Subcutaneous adipose tissue (tissue), 4 donors: Measurements from ENCODE around the gene FRG2C. TPM values are rescaled to one million over a fixed set of nuclear protein-coding genes. Genes with fewer than 3 reads are reported as not detected.
"Not testable (repeated sequence)": the region's sequence is repeated elsewhere in the genome, so short reads cannot be mapped to it uniquely, and the experiment has no call there.

Experiments
- CTCF ChIP-seq: fragments of 450-650 bp; IDR thresholded peaks from one replicate; pipeline ENCODE4 v1.5.1; 2016; ENCODE audit warnings: low read depth, mild to moderate bottlenecking, control low read depth, antibody characterized with exemption, moderate library complexity
- small RNA-seq: library from RNA; depleted of rRNA; stranded (forward); fragments of <200 nt; gene quantifications from one replicate; pipeline ENCODE3, GENCODE V24; 2016
- total RNA-seq, 4 donors: library from RNA; depleted of rRNA; stranded (reverse); fragments of >200 nt; gene quantifications; one replicate each; pipeline ENCODE4 v1.1.0, GENCODE V29; 2016

The FRG2C gene
- not detected for total RNA-seq

GRCh38 chr3:75664028-75664427 lies at the start of gene FRG2C:
Gene FRG2C, plus strand, starts transcription at chr3:75664328. Its CDS starts 52 bp downstream, at chr3:75664380.
- not testable (repeated sequence) for TF ChIP-seq CTCF

GRCh38 chr3:75631541-75631940 lies 32.6 kb upstream of the FRG2C start:
- no peak for TF ChIP-seq CTCF

GRCh38 chr3:75650191-75650590 lies 13.9 kb upstream of the FRG2C start:
- no peak for TF ChIP-seq CTCF

GRCh38 chr3:75687323-75687722 lies 23.2 kb downstream of the FRG2C start:
- TF ChIP-seq CTCF = no peak

GRCh38 chr3:75692061-75692460 lies 27.9 kb downstream of the FRG2C start:
- no peak for TF ChIP-seq CTCF

Small RNA genes lying within 50 kb of the gene (small RNA-seq; reads per million reads assigned to genes)
- not detected for gene AC108724.2

Other genes starting within 250 kb of the FRG2C start
- gene ZNF717, start 121.2 kb downstream of the FRG2C start, total RNA-seq = 10 to 100 TPM; 14.1 to 16.3 (median 15.0) TPM